ENCODE measurements around the gene TAF1D. TPM values are rescaled to one million over a fixed set of nuclear protein-coding genes. Genes with fewer than 3 reads are reported as not detected.

Gene TAF1D
- total and polyA plus RNA-seq, 4 experiments from 2014 or later = 17.4 to 199 (median 114) TPM

GRCh38 chr11:93717501-93717900 is 23.8 kb downstream of the TAF1D start:
- H3K4me3 ChIP-seq (ENCODE audit: low read length in 2 of 2) = no peak overlapping the region
- peaks cover 58 to 64% of the 10 kb centered on the region in 2 donors for H3K36me3 Mint-ChIP-seq
- POLR2A ChIA-PET (ENCODE audit: partially characterized antibody) = interaction anchor here (1.5 to 5.2 kb wide), 3 partner anchors 22 to 66 kb away, joined by 3 to 41 read pairs (median 4); partner anchors contain the start of genes C11orf54, MED17 and TAF1D
- no peaks in the 10 kb centered on the region for H3K27me3 Mint-ChIP-seq
- peaks cover 15% of the 10 kb centered on the region for H3K36me3 ChIP-seq (ENCODE audit: insufficient read depth, low read length)
- H3K4me3 Mint-ChIP-seq = peak overlapping the region in 2 of 8 donors; percentile 3 to 64
- intact Hi-C loops (cut with micrococcal nuclease) = no loop called here
- H3K27ac Mint-ChIP-seq = peak overlapping the region in 6 of 7 donors; percentile 14 to 90 (median 40)
- peaks cover 0 to 4% (median 0%) of the 10 kb centered on the region in 8 donors for H3K9me3 Mint-ChIP-seq
- H3K9me3 ChIP-seq (ENCODE audit: control insufficient read depth in 1 of 2, low read length in 2 of 2) = no peaks in the 10 kb centered on the region
- peaks cover 21% of the 10 kb centered on the region for H3K4me1 ChIP-seq (ENCODE audit: insufficient read depth, low read length)
- no peak for DNase-seq
- peaks cover 15 to 28% (median 23%) of the 10 kb centered on the region in 4 donors for H3K4me1 Mint-ChIP-seq
- CTCF ChIA-PET (ENCODE audit: partially characterized antibody) = interaction anchor here (0.6 to 1.9 kb wide), 3 partner anchors 24 to 67 kb away, joined by 3 to 5 read pairs (median 3); partner anchors contain the start of genes C11orf54, MED17 and TAF1D
- no peak overlapping the region for H3K27ac ChIP-seq (ENCODE audit: low read depth, low read length)
- H3K27me3 ChIP-seq (ENCODE audit: insufficient read depth, low read length) = no peaks in the 10 kb centered on the region

DNA sequence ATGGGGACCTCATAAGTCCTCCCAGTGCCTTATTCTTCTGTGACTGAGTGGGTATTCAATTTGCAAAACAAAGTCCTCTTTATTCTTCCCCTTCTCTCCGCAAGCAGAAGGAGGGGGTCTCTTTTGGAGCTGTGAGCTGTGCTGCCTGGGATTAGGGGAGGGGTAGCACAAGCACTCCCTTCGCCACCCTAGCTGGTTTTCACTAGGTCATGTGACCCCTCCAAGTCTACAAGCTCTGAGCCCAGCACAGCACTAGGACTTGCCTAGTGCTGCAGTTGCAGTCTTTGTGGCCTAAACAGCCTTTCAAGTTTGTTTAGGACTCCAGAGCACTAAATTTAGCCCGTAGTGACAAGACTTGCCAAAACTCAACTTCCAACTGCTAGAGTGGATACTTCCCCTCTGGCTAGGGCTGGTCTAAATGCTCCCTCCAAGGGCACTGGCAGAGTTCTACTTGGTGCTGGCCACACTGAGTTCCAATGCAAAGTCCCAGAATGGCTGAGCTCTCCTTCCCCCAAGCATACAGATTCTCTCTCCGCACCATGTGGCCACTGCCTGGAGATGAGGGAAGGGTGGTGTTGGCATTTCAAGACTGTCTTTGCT is 25.4 kb downstream of the TAF1D start:
- intact Hi-C loops (cut with micrococcal nuclease) = no loop called here
- H3K4me1 Mint-ChIP-seq = peaks cover 15 to 27% (median 22%) of the 10 kb centered on the region in 4 donors

GRCh38 chr11:93712678-93713077 is 28.6 kb downstream of the TAF1D start:
- Mint-ChIP-seq H3K4me1 (peaks cover 7 to 16% (median 14%) of the 10 kb centered on the region in 4 donors), H3K36me3 (peaks cover 83 to 90% of the 10 kb centered on the region in 2 donors), H3K4me3 (no peak overlapping the region), H3K27me3 (no peaks in the 10 kb centered on the region), H3K9me3 (peaks cover 6 to 29% (median 26%) of the 10 kb centered on the region in 8 donors), H3K27ac (peak overlapping the region in 4 of 7 donors; percentile 19 to 53 (median 48))
- Histone ChIP-seq H3K27me3 (ENCODE audit: insufficient read depth, low read length) (no peaks in the 10 kb centered on the region), H3K9me3 (ENCODE audit: control insufficient read depth in 1 of 2, low read length in 2 of 2) (peaks cover 0 to 11% of the 10 kb centered on the region in 2 donors), H3K4me3 (ENCODE audit: low read length in 2 of 2) (no peak overlapping the region), H3K36me3 (ENCODE audit: insufficient read depth, low read length) (peaks cover 15% of the 10 kb centered on the region), H3K4me1 (ENCODE audit: insufficient read depth, low read length) (peaks cover 7% of the 10 kb centered on the region), H3K27ac (ENCODE audit: low read depth, low read length) (no peak overlapping the region)
- intact Hi-C loops (cut with micrococcal nuclease) = no loop called here
- ChIA-PET POLR2A (ENCODE audit: partially characterized antibody) (no interaction called here), CTCF (ENCODE audit: partially characterized antibody) (interaction anchor here (0.9 kb wide), 1 partner anchor 71 kb away, joined by 3 read pairs; the partner anchor contains the start of gene MED17)
- DNase-seq = no peak

More for the DNA sequence above, 25.4 kb downstream of the TAF1D start:
- H3K36me3 Mint-ChIP-seq = peaks cover 59 to 65% of the 10 kb centered on the region in 2 donors
- ChIA-PET POLR2A (ENCODE audit: partially characterized antibody) (interaction anchor here (5.2 kb wide), 1 partner anchor 24 kb away, joined by 41 read pairs; the partner anchor contains the start of genes C11orf54 and TAF1D), CTCF (ENCODE audit: partially characterized antibody) (interaction anchor here (0.9 kb wide), 1 partner anchor 9 kb away, joined by 4 read pairs; no protein-coding TSS in a partner anchor)
- Histone ChIP-seq H3K4me1 (ENCODE audit: insufficient read depth, low read length) (peaks cover 21% of the 10 kb centered on the region), H3K27ac (ENCODE audit: low read depth, low read length) (no peak overlapping the region), H3K9me3 (ENCODE audit: control insufficient read depth in 1 of 2, low read length in 2 of 2) (no peaks in the 10 kb centered on the region), H3K27me3 (ENCODE audit: insufficient read depth, low read length) (no peaks in the 10 kb centered on the region), H3K4me3 (ENCODE audit: low read length in 2 of 2) (no peak overlapping the region), H3K36me3 (ENCODE audit: insufficient read depth, low read length) (peaks cover 7% of the 10 kb centered on the region)
- no peak overlapping the region for H3K4me3 Mint-ChIP-seq
- peaks cover 2 to 9% (median 5%) of the 10 kb centered on the region in 8 donors for H3K9me3 Mint-ChIP-seq
- no peak for DNase-seq
- H3K27me3 Mint-ChIP-seq = no peaks in the 10 kb centered on the region
- H3K27ac Mint-ChIP-seq = peak overlapping the region in 1 of 7 donors; percentile 74

- ChIA-PET CTCF (ENCODE audit: partially characterized antibody) (no interaction called here), POLR2A (ENCODE audit: partially characterized antibody) (no interaction called here)
- Mint-ChIP-seq H3K27me3 (no peaks in the 10 kb centered on the region), H3K4me3 (no peak overlapping the region), H3K9me3 (peaks cover 3 to 29% (median 26%) of the 10 kb centered on the region in 8 donors), H3K36me3 (peaks cover 81 to 83% of the 10 kb centered on the region in 2 donors), H3K4me1 (peaks cover 0 to 9% (median 5%) of the 10 kb centered on the region in 4 donors), H3K27ac (no peak overlapping the region)
- Histone ChIP-seq H3K27ac (ENCODE audit: low read depth, low read length) (no peak overlapping the region), H3K4me1 (ENCODE audit: insufficient read depth, low read length) (no peaks in the 10 kb centered on the region), H3K27me3 (ENCODE audit: insufficient read depth, low read length) (no peaks in the 10 kb centered on the region), H3K4me3 (ENCODE audit: low read length in 2 of 2) (no peak overlapping the region), H3K36me3 (ENCODE audit: insufficient read depth, low read length) (peaks cover 17% of the 10 kb centered on the region), H3K9me3 (ENCODE audit: control insufficient read depth in 1 of 2, low read length in 2 of 2) (peaks cover 0 to 11% of the 10 kb centered on the region in 2 donors)
- intact Hi-C loops (cut with micrococcal nuclease) = no loop called here
- DNase-seq = no peak
These were observed 31.1 kb downstream of the TAF1D start for GRCh38 chr11:93710239-93710638.

DNA sequence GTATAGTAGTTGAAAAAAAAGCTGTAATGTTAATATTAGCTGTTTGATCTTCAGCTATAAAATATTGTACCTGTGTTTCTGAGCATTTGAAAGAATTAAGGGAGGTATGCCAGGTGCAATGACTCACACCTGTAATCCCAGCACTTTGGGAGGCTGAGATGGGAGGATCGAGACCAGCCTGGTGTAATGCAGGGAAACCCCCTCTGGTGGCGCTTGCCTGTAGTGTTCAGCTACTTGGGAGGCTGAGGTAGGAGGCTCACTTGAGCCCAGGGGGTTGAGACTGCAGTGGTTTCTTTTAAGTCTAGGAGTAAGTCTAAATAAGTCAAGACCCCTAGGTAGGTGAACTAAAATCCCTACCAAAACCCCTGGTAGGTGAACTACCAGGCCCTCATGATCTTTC is 37.1 kb downstream of the TAF1D start:
- intact Hi-C loops (cut with micrococcal nuclease) = no loop called here
- peaks cover 2 to 10% (median 4%) of the 10 kb centered on the region in 8 donors for H3K9me3 Mint-ChIP-seq

GRCh38 chr11:93700830-93701229 is 40.5 kb downstream of the TAF1D start:
- ChIA-PET CTCF (ENCODE audit: partially characterized antibody) (no interaction called here), POLR2A (ENCODE audit: partially characterized antibody) (no interaction called here)
- Histone ChIP-seq H3K4me1 (ENCODE audit: insufficient read depth, low read length) (no peaks in the 10 kb centered on the region), H3K4me3 (ENCODE audit: low read length in 2 of 2) (no peak overlapping the region), H3K27ac (ENCODE audit: low read depth, low read length) (no peak overlapping the region), H3K36me3 (ENCODE audit: insufficient read depth, low read length) (peaks cover 32% of the 10 kb centered on the region), H3K27me3 (ENCODE audit: insufficient read depth, low read length) (no peaks in the 10 kb centered on the region), H3K9me3 (ENCODE audit: control insufficient read depth in 1 of 2, low read length in 2 of 2) (no peaks in the 10 kb centered on the region)
- Mint-ChIP-seq H3K4me3 (no peak overlapping the region), H3K4me1 (peaks cover 0 to 7% (median 1%) of the 10 kb centered on the region in 4 donors), H3K27ac (no peak overlapping the region), H3K36me3 (peaks cover 68 to 74% of the 10 kb centered on the region in 2 donors), H3K27me3 (no peaks in the 10 kb centered on the region), H3K9me3 (no peaks in the 10 kb centered on the region)
- intact Hi-C loops (cut with micrococcal nuclease) = no loop called here
- DNase-seq = no peak

More for the DNA sequence above, 37.1 kb downstream of the TAF1D start:
- Mint-ChIP-seq H3K27ac (peak overlapping the region in 1 of 7 donors; percentile 20), H3K4me1 (peaks cover 0 to 7% (median 1%) of the 10 kb centered on the region in 4 donors), H3K27me3 (no peaks in the 10 kb centered on the region), H3K36me3 (peaks cover 62 to 69% of the 10 kb centered on the region in 2 donors), H3K4me3 (no peak overlapping the region)
- no peak overlapping the region for H3K27ac ChIP-seq (ENCODE audit: low read depth, low read length)
- ChIA-PET POLR2A (ENCODE audit: partially characterized antibody) (interaction anchor here (0.8 kb wide), 1 partner anchor 80 kb away, joined by 3 read pairs; the partner anchor contains the start of gene MED17), CTCF (ENCODE audit: partially characterized antibody) (interaction anchor here (0.6 kb wide), 1 partner anchor 52 kb away, joined by 3 read pairs; no protein-coding TSS in a partner anchor)
- DNase-seq = no peak
- no peaks in the 10 kb centered on the region for H3K4me1 ChIP-seq (ENCODE audit: insufficient read depth, low read length)
- peaks cover 15% of the 10 kb centered on the region for H3K36me3 ChIP-seq (ENCODE audit: insufficient read depth, low read length)
- no peaks in the 10 kb centered on the region for H3K27me3 ChIP-seq (ENCODE audit: insufficient read depth, low read length)
- H3K9me3 ChIP-seq (ENCODE audit: control insufficient read depth in 1 of 2, low read length in 2 of 2) = no peaks in the 10 kb centered on the region
- no peak overlapping the region for H3K4me3 ChIP-seq (ENCODE audit: low read length in 2 of 2)

- CTCF ChIA-PET (ENCODE audit: partially characterized antibody) = no interaction called here
- no peak overlapping the region for H3K27ac ChIP-seq (ENCODE audit: low read depth, low read length)
- H3K36me3 ChIP-seq (ENCODE audit: insufficient read depth, low read length) = peaks cover 38% of the 10 kb centered on the region
- no peak for DNase-seq
- H3K4me3 ChIP-seq (ENCODE audit: low read length in 2 of 2) = no peak overlapping the region
- H3K27me3 Mint-ChIP-seq = no peaks in the 10 kb centered on the region
- H3K9me3 ChIP-seq (ENCODE audit: control insufficient read depth in 1 of 2, low read length in 2 of 2) = no peaks in the 10 kb centered on the region
- intact Hi-C loops (cut with micrococcal nuclease) = no loop called here
- H3K4me1 Mint-ChIP-seq = peaks cover 0 to 7% (median 1%) of the 10 kb centered on the region in 4 donors
- H3K4me3 Mint-ChIP-seq = no peak overlapping the region
- H3K9me3 Mint-ChIP-seq = no peaks in the 10 kb centered on the region
- H3K27me3 ChIP-seq (ENCODE audit: insufficient read depth, low read length) = no peaks in the 10 kb centered on the region
- peaks cover 59 to 68% of the 10 kb centered on the region in 2 donors for H3K36me3 Mint-ChIP-seq
- H3K27ac Mint-ChIP-seq = no peak overlapping the region
- H3K4me1 ChIP-seq (ENCODE audit: insufficient read depth, low read length) = no peaks in the 10 kb centered on the region
- POLR2A ChIA-PET (ENCODE audit: partially characterized antibody) = no interaction called here
These were observed 43.7 kb downstream of the TAF1D start for GRCh38 chr11:93697611-93698010.

Measured in CD4-positive, alpha-beta memory T cell (primary cell).